Measurements from ENCODE around the gene IKZF2.
"Not testable (repeated sequence)": the region's sequence is repeated elsewhere in the genome, so short reads cannot be mapped to it uniquely, and the experiment has no call there.

Gene IKZF2

DNA sequence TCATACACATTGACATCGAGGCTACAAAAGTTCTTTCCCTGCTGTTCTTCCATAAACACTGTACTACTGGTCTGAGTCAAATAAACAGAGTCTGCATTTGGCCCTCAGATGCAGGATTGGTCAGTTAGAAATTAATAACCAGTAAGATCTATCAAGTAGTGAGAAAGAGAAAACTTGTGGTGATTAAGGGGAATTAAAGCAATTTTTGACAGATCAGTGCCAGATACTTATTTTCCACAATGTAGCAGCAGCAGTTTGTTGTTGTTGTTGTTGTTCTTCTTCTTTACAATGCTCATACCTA, 85.0 kb downstream of the IKZF2 start:
- no peak for DNase-seq (ENCODE audit: low read depth)

DNA sequence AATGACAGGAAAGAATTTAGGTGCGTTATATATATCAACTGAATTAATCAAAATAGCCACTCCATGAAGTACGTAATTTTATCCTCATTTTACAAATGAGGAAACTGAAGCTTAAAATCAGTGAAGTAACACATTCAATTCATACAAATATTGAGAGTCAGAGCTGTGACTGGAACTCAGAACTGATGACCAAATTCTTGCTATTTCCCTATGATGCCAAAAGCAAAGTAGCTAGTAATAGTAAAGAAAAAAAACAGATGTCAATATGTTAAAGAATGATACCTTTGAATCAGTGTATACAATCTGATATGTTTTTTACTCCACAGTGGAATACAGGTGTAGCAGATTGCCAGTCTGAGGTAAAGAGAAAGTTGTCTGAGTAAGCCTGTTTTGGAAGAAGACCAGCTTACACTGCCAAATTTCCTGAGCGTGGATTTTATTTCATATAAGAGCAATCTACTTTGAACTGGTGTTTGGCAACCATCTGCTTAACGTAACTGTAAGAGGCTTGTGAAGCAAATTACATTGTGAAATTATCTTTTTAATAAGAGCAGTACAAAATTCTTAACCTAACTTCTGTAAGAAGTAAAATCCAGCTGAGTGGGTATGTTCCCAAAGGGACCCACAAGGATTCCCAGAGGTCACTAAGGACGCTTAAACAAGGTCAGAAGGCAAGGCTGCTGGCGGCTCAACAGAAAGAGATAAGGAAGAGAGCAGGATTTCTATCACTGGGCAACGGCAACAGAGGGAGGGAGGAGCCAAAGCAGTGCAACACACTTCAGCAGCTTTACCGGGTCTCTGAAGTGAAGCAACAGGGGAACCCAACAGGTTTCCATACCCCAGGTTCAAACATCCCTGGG, 85.6 kb downstream of the IKZF2 start:
- DNase-seq (ENCODE audit: low read depth): peak; percentile 30
- H3K4me3 ChIP-seq (ENCODE audit: low read depth, low read length): peak overlapping the region; percentile 24

More for the DNA sequence above, 85.0 kb downstream of the IKZF2 start:
- peak overlapping the region; percentile 24 for H3K4me3 ChIP-seq (ENCODE audit: low read depth, low read length)

GRCh38 chr2:213064099-213064498, 87.3 kb downstream of the IKZF2 start:
- no peak overlapping the region for H3K4me3 ChIP-seq (ENCODE audit: low read depth, low read length)
- no peak for DNase-seq (ENCODE audit: low read depth)

DNA sequence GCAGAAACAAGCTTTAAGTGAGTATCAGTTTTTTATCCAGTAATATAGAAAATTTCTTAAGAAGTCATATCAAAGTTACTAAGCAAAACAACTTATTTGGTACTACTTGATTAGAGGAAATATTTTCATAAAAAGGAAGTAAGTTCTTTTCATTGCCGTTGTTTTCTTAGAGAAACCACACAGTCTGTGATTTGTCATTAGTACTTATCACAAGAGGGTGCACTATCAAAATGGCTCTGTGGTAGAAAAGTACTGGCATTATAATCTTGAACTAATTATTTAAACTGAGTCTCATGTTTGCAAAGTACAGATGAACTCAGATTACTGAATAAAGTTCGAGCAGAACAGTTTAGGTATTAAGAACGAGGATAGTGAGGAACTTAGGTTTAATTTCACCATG, 93.4 kb downstream of the IKZF2 start:
- no peak overlapping the region for H3K4me3 ChIP-seq (ENCODE audit: low read depth, low read length)

GRCh38 chr2:213046431-213046830, 105.0 kb downstream of the IKZF2 start:
- DNase-seq (ENCODE audit: low read depth): no peak
- H3K4me3 ChIP-seq (ENCODE audit: low read depth, low read length): no peak overlapping the region

More for the DNA sequence above, 93.4 kb downstream of the IKZF2 start:
- no peak for DNase-seq (ENCODE audit: low read depth)

GRCh38 chr2:213043566-213043965, 107.8 kb downstream of the IKZF2 start:
- no peak for DNase-seq (ENCODE audit: low read depth)
- H3K4me3 ChIP-seq (ENCODE audit: low read depth, low read length): no peak overlapping the region

GRCh38 chr2:213042262-213042661, 109.2 kb downstream of the IKZF2 start:
- no peak overlapping the region for H3K4me3 ChIP-seq (ENCODE audit: low read depth, low read length)
- no peak for DNase-seq (ENCODE audit: low read depth)

DNA sequence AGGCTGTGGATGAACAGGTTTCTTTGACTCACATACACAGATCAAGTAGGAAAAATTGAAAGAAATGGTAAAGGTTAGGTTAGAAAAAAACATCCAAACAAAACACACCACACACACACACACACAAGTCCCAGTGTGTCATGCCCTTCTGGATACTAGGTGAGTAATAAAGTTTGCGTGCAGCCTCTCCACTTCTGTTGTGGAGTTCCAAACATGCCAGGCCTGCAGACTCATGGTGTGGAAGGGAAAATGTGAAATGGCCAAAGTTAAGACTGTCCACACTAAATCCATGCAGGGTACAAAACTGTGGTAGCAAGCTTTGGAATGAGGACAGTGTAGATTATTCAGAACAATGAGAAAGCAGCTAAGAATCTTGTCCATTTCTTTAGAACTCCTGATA, 114.6 kb downstream of the IKZF2 start:
- peak; percentile 30 for DNase-seq (ENCODE audit: low read depth)

GRCh38 chr2:213034585-213034984, 116.8 kb downstream of the IKZF2 start:
- no peak for DNase-seq (ENCODE audit: low read depth)
- no peak overlapping the region for H3K4me3 ChIP-seq (ENCODE audit: low read depth, low read length)

More for the DNA sequence above, 114.6 kb downstream of the IKZF2 start:
- no peak overlapping the region for H3K4me3 ChIP-seq (ENCODE audit: low read depth, low read length)

DNA sequence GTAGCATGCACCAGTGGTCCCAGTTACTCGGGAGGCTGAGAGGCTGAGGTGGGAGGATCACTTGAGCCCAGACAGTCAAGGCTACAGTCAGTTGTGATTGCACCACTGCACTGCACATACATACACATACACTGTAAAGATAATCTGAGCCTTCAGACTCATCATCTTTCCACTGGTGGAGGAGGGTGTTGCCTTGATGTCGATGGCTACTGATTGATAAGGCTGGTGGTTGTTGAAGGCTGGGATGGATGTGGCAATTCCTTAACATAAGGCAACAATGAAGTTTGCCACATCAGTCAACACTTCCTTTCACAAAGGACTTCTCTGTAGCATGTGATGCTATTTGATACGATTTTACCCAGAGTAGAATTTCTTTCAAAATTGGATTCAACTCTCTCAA, 118.8 kb downstream of the IKZF2 start:
- no peak for DNase-seq (ENCODE audit: low read depth)

GRCh38 chr2:213022987-213023386, 128.4 kb downstream of the IKZF2 start:
- DNase-seq (ENCODE audit: low read depth): no peak
- no peak overlapping the region for H3K4me3 ChIP-seq (ENCODE audit: low read depth, low read length)

More for the DNA sequence above, 118.8 kb downstream of the IKZF2 start:
- no peak overlapping the region for H3K4me3 ChIP-seq (ENCODE audit: low read depth, low read length)

DNA sequence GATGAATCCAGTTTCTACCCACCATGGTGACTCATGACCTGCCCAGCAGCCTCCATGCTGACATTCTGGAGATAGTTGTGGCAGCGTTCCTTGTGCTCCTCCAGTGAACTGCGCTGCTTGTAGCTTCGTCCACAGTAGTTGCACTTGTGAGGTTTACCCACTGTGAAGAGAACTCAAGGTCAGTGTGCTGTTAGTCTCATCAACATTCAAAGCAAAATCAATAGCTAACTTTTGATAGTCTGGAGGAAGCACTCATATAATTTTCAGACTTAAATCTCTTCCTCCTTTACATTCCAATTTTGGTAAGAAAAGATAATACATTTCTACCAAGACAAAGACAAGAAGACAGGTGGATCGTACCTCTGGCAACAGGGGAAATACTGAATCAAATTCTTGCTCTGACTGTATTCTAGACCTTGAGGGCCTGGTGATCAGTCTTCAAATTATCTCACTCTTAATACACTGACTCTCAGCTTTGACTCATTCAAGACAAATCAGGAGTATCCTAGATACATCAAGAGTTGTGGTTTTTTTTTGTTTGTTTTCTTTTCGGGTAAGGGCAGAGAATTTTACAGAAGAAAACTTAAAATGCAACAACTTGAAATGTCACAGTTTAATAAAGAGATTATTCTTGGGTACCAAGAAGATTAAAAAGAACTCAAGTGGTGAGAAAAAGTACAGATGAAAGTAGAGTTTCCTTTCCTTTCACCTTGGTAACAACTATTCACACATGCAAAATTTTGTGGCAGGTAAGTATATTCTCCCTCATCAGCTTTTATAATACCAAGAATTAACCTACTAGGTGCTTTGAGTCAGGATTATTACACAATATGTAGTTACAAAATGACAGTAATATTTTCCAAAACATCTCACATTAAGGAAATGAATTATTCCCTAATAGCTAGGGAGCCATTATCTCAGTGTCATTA, 129.2 kb downstream of the IKZF2 start:
- H3K4me3 ChIP-seq (ENCODE audit: low read depth, low read length): no peak overlapping the region
- no peak for DNase-seq (ENCODE audit: low read depth)

- not testable (repeated sequence) for DNase-seq (ENCODE audit: low read depth); H3K4me3 ChIP-seq (ENCODE audit: low read depth, low read length)
These were observed 130.5 kb downstream of the IKZF2 start for GRCh38 chr2:213020913-213021312.

GRCh38 chr2:213020268-213020667, 131.1 kb downstream of the IKZF2 start:
- DNase-seq (ENCODE audit: low read depth): no peak
- no peak overlapping the region for H3K4me3 ChIP-seq (ENCODE audit: low read depth, low read length)

DNA sequence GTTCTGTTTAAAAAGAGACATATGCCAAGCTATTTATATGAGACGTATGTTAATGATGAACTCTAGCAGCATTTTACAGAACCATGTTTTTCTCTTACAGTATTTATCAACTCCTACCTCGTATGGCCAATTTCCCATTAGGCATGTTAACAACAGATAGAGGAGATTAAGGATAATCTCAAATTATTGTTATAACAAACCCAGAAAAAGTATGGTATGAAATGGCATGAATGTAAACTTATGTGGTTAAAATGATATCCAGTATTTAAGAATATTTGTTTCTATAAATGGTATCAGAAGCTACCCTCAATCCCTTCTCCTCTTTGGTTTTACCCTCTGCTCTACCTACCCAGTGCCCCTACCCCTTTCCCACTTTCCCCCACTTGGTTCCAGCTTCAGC, 132.0 kb downstream of the IKZF2 start:
- no peak for DNase-seq (ENCODE audit: low read depth)
- H3K4me3 ChIP-seq (ENCODE audit: low read depth, low read length): no peak overlapping the region

DNA sequence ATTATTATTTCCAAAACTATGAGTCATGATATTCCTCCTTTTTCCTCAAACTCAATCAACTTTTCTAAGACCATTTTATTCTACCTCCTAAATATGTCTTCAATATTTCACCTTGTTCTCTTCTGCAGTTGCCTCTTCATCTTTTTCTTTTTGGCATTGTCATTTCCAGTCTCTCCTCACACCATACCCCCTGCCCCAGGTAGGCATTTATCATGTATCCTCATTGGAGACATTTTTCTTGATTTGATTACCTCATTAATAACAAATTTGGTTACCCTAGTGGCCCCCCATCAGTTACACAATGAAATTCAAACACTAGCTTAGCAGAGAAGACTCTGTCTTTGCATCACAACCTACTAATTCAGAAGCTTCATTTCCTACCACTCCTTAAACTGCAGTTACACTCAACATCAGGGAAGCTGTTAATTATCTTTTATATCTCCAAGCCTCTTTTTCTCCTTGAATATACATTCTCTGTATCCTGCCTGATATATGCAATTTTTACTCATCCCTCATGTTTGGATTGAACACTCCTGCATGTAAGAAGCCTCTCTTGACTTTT, 133.0 kb downstream of the IKZF2 start:
- DNase-seq (ENCODE audit: low read depth): no peak
- H3K4me3 ChIP-seq (ENCODE audit: low read depth, low read length): no peak overlapping the region

DNA sequence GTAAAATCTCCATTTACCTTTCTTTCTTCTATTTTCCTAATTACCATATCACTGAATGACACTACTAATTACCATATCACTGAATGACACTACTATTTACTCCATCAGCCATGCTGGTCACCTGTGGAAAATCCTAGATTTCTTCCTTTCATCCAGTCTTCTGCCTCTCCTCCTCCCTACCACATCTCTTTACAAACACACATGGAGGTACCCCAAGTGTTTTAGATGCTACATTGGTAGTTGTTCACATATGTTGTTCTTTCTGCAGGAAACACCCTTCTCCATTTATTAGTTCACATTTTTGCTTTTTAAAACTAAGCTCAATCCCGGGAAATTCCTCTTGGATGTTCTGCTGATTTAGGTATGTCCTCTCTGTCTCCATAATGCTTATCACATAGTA, 134.0 kb downstream of the IKZF2 start:
- H3K4me3 ChIP-seq (ENCODE audit: low read depth, low read length): no peak overlapping the region
- DNase-seq (ENCODE audit: low read depth): no peak

DNA sequence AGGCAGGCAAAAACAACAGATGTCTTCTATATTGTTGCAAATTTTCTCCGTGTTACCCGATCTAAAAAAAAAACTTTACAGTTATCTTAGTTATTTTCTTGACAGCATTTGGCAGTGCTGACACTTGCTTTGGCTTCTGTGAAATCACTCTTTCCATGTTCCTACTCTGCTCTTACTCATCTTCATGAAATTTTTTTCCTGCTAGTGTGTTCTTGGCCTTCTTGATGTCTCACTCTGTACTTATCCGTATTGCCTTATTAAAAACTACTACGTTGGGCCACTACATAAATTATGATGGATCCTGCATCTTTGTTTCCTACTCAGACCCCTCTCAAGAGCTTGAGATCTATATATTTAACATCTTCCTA, 134.4 kb downstream of the IKZF2 start:
- no peak overlapping the region for H3K4me3 ChIP-seq (ENCODE audit: low read depth, low read length)
- DNase-seq (ENCODE audit: low read depth): no peak

- H3K4me3 ChIP-seq (ENCODE audit: low read depth, low read length): no peak overlapping the region
- no peak for DNase-seq (ENCODE audit: low read depth)
These were observed 135.0 kb downstream of the IKZF2 start for GRCh38 chr2:213016166-213016983.

Measured in skeletal muscle cell (primary cell).